SHP77 treated with DMSO at 0.1 percent for 48 hours (cell line): Measurements from ENCODE around the gene RAI1.

Source experiments
- DNase-seq: peaks from one replicate; lab custom pipeline; 2025; lab: John Stamatoyannopoulos, UW

RAI1 gene

DNA sequence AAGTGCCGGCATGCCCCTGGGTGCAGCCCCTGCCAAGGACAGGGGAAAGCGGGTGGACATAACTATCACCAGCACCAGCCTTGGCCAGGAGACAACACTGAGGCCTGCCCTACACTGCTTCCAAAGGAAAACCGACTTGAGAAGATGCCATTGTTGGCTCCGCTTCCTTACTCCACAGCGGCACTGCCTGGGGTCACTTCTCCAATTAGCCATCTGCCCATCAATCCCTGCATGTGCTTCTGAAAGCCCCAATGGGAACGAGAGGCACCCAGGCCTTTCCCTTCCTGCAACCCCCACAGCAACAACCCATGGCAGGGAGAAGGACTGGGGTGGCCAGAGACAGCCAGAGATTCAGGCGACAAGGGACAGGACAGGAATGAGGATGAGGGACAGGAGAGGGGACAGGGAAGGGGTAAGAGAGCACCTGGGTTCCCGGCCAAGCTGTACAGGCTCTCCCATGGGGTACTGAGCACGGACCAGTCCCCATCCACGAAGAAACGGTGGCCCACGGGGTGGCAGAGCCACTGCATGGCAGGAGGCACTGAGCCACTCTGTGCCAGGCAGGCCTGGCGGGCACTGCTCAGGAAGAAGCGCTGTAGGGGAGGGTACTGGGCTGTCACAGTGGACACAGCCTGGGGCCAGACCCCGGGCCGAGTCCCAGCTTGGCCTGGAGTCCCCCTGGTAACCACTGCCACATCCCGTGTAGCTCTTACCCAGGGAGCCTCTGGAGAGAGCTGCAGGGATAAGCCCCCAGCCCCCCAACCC lies 134.4 kb downstream of the RAI1 start:
- DNase-seq, result no peak

DNA sequence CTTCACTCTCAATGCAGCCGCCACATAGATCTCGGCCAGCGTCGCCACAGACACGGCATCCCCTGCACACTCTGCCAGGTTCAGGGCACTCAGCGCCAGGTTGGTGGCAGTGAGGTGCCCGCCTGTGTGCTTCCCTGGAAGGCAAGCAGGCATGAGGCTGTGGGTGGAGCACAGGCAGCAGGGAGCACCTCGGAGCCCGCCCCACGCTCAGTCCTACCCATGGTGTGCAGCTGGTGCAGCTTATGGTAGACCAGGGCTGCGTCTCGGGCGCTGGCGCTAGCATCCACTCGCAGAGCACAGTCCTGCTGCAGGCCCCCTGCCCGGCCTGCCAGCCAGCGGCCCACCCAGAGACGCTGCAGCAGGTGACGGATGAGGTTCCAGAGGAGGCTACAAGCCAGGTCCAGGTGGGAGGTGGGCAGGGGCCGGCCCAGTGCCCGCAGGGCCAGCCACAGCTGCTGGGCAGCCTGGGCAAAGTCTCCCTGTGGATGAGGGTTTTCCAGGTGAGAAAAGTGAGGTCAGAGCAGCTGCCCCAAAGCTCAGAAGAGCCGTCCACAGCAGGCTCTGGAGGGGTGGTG lies 135.1 kb downstream of the RAI1 start:
- DNase-seq, result no peak

DNA sequence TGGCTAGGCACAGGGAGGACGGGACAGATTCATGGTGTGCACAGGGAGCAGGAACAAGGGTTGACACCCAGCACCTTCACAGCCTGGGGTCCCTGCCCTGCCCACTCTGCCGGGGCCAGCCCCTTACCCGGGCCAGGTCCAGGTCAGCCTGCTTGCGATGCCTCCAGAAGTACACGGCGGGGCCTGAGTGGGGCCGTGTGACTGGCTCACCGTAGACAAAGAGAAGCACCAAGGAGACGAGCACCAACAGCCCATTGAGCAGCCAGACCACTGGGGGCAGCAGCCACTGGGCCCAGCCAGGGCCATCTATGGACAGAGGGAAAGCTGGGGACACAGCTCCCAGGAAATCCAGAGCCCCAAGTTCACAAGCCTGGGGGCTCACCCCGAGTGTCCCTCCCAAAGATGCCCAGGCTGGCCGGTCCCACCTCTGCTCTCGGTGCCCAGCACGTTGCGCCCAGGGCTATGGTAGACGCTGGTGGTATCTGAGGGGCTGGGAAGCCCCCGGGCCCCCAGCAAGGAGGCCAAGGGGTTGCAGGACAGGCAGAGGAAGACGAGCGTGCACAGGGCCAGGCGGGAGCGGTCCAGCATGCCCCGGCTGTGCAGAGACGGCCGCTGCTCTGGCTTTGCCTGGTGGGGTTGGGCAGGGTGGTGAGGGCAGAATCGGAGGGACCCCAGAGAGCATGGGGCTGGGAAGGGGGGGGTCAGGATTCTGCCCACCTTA lies 135.7 kb downstream of the RAI1 start:
- DNase-seq, result no peak

DNA sequence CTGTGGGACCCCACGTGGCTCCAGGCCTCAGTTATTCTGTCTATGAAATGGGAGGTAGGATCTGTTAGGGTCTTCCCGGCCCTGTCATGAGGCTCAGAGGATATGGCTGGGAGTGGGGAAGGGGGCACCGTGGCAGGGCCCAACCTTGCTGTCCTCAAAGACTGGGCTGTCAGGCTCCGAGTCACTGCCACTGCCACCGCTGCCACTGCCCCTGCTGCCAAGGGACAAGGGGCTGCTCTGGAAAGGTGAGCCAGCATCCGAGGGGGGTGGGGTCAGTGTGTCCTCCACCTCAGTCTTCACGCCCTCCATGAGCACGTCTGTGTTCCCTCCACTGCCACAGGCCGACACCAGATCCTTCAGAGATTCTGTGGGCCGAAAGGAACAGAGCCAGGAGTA lies 136.3 kb downstream of the RAI1 start:
- DNase-seq, result no peak

DNA sequence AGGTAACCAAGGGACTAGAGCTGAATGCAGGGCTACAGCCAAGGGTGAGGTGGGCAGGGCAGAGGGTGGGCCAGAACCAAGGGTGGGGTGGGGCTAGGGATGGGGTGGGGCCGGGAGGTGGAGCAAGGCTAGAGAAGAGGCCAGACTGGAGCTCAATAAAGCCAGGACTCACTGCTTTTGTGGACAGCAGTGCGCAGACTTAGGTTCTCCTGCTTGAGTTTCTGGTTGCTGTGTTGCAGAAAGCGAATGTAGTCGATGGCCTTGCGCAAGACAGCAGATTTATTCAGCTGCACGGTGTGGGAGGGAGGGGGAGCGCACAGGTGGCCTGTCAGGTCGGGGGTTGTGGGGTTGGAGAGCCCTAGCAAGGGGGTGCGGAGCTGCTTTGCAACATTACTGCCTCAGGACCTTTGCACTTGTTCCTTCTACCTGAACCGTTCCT lies 136.8 kb downstream of the RAI1 start:
- DNase-seq, result no peak

DNA sequence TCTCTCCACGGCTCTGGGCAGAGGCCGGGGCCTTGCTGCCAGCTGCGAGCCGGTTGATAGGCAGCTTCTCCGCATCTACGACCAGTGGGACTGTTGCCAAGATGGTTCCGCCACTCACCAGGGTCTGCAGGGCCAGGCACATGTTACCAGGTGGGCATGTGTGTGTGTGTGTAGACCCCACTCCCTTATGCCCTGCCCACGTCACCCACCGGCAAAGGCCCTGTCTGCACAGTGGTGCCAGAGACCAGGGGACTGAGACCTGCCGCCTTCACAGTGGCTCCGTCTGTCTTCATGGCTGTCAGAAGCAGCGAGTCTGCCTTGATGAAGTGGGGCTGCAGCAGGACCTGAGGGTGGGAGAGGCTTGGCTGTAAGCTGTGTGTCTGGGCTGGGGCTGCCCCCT lies 137.9 kb downstream of the RAI1 start:
- no peak for DNase-seq

DNA sequence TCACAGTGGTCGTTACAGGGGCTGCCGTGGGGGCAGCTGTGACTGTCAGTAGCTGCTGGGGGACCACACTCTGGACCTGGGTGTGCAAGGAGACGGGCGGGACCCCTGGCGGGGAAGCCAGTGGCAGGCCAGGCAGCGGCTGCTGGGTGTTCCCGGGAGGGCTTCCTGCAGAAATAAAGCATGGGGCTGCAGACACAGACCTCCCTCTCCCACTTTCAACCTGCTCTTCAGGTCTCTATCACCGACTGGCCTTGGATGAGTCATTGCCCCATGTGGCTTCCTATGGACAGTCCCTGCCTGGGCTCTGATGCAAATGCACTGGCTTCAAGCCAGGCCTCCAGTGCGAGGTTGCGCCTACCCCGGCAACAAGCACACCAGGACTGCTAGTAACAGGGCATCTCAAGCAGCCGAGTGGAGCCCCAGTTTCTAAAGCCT lies 138.3 kb downstream of the RAI1 start:
- peak; percentile 71 for DNase-seq

DNA sequence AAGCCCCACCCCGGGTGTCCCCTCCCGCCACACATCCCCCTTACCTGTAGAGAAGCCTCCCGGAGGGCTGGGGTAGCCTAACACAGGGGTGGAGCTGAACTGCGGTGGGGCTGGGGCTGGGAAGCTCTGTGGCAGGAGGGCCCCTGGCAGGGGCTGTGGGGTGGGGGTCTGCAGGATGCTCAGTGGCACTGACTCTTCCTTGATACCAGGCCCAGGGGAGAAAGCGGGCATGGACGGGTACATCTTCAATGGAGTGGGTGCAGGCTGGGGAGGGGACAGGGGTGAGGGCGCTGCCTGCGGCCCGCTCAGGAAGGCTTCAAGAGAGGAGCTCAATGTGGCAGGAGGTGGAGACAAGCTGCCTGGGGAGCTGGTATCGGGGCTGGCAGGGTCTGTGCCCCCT lies 138.8 kb downstream of the RAI1 start:
- no peak for DNase-seq

DNA sequence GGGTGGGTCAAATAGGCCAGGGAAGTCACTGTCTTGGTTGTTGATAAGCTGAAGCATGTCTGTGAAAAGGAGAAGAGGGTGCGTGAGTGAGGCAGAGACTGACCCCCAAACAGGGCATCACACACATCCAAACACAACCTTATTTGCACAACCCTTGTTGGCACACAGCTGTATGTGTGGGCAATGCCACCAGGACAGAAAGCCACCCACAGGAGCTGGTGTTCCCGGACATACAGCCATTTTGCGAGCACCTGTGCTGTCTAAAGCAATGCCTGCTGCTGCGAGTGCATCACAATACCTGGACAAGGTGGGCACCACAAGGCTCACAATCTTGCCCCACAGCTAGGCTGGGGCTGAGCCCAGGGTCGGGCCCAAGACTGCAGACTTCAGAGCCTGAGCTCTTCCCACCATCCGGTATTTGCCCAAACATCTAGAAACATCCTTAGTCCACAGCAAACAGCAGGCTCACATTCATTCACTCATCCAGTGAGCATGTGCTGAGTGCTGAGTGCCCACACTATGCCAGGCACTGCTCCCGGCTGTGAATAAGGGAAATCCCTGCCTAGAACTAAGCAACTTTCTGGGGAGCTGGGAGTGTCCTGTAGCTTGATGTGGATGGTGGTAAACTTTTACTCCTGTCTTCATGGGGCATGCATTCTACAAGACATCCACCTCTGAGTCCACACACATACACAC lies 139.4 kb downstream of the RAI1 start:
- DNase-seq, result no peak

DNA sequence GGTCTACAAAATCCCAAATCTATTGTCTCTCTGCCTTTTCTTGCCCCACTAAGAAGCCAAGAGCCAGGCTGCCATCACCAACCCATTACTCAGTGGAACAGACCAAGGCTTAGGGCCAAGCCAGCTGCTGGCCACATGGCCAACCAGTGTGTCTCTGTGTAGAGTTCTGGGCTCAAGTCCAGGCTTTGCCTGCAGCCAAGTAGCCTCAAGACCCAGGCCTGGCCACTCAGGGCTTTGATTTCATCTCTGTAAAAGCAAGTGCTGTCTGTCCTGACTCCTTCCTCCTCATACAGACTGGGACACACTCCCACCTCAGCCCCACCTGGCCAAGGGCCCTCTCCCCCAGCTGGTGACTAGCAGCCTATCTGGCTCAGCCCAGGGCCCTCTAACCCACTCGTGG lies 140.9 kb downstream of the RAI1 start:
- DNase-seq, result no peak

DNA sequence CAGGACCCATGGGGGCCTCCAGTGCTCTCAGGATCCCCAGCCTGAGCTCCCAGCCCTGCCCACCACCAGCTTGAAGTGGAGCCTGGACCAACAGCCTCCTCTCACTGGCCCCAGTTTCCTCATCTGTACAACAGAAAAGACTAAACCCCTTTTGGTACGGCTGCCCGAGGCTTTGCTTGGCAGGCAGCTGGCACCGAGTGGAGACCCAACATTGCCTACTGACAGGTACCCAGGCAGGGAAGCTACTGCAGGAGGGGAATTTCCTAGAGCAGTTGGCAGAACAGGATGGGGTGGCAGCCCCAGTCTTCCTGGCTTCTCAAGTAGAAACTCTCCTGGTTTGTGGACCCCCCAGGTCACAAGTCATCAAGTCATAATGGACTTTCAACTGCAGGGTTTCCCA lies 141.4 kb downstream of the RAI1 start:
- DNase-seq, result no peak

DNA sequence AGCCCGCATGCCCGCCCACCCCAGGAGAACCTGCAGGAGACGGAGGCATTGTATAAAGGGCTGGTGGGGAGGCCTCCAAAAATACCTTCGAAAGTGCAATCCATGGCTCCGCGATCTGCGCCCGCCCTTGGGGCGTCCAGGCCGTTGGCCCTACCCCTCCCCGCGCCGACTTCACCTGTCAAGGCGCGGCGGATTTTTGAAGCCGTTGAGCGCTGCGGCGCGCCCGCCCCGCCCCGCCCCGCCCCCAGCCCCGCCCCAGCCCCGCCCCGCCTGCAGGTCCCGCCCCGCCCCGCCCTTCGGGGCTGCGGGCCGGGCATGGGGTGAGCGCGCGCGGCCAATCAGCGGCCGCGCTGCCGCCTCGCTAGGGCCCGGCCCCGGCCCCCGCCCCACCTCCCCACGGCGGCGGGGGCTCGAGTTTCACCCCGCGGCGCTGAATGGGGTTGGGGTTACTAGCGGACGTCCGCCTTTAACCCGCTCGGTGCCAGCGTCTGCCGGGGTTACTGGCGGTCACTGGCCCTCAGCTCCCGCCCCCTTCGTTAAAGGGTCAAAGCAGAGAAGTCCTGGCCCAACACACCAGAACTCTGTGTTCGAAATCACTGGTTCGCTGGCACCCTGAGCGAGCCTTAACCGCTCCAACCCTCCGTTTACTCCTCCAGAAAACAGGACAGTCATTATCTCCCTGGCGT lies 142.3 kb downstream of the RAI1 start:
- DNase-seq, result peak; percentile 91

DNA sequence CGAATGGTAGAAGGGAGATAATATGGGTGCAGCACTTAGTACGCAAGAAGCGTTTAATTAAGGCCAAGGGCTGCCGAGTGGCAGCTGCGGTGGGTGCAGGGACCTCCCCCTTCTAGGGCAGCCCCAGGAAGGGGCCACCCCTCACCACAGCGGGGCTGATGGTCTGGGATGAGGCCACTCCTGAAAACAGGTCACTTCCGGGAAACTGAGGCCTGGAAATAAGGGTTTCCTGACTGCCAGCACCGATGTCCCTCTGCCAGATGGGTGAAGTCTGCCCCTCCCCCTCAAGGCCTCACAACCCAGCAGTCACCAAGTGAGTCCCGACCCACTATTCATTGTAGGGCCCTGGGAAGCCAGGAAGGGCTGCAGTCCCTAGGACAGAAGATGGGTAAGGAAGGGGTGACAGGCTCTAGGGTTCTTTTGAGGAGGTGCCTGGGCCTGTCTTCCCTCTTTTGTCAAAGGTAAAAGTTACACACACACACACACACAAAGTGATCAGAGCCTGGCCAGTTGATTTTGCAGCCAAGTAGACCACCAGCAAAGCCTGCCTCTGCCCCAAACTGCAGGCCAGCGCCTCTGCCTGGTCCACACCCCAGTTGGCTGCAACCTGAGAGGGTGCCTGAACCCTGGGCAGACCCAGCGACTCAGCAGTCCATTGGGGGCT lies 143.0 kb downstream of the RAI1 start:
- DNase-seq, result peak; percentile 91

DNA sequence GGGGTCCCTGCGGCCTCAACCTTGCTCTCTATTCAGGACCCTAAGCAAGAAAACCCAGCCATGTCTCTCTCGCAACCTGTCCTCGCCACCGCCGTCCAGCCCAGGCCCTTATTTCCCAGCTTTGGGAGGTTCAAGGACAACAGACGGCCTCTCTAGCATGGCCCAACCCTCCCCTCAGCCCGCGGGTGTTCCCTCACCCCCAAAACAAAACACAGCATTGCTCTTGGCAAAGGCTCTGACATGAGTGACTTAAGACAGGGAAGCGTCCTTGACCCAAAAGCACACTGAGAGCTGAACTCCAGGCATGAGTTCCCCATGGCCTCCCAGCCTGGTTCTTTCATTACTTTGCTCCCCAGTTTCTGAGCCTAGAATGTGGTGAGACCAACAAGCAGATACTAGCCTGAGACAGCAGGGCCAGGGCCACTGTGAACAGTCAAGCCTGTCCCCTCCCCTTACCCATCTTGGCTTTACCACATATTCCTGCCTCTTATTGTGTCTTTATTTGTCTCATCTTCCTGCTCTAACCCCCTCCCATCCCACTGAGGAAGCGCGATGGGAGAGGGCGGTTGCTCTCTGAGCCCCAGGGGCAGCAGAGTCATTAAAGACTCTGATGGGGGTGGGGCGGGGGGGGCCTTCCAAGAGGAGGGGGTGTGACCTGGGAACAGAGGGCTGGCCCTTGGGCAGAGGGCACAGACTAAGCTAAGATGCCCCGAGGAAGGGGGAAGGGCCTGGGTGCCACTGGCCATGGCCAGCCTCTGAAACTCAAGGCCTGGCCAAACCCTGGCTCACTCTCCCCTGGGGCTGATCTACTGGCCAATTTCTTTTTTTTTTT lies 143.7 kb downstream of the RAI1 start:
- DNase-seq, result no peak

DNA sequence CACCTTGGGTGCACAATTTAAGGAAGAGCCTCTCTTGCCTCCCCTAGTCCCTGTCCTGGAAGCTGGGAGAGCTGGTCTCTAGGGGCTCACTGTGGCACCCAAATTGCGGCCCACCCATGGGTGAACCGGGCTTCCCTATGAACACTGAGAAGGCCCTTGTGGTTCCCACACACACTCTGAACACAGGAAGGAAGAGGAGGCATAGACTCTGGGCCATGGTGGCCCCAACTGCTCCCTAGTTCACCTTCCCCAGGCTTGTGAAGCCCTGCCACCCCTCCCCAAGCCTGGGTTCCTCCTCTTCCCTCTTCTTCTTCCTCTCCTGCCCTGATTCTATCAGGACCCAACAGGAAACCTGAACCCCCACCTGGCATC lies 145.1 kb downstream of the RAI1 start:
- DNase-seq, result no peak

DNA sequence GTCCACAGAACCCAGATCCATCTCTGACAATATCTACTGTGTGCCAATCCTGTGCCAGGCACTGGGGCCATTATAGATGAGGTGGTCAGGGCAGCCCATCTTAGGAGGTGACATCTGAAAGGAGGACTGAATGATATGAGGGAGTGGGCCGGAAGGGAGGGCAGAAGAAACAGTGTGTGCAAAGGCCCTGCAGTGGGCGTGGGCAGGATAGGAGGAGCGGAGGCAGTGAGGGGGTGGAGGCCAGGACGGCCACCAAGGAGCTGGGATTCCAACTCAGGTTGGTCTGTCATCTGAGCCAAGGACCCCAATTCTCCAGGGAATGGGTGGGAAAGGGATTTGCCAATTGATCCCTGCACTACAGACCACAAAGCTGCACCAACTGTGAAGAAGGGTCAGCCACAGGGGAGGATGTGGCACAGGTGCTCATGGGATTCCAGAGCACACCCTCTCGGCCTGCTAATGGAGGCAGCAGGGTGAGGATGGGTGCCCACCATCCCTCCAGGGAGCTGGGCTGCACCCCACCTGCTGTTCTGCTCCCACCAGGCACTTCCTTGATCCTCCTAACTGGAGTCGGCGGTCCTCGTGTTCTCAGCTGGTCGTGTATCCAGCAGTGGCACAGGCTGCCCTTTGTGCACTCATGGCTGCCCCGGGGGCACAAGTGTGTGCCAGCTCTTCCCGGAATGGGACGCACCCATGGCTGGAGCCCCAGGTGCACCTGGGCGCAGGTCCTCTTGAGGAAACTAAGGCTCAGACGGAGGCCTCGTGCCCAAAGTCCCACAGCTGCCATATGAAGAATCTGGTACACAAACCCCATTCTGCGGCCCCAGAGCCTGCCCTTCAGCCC lies 145.9 kb downstream of the RAI1 start:
- DNase-seq, result no peak

DNA sequence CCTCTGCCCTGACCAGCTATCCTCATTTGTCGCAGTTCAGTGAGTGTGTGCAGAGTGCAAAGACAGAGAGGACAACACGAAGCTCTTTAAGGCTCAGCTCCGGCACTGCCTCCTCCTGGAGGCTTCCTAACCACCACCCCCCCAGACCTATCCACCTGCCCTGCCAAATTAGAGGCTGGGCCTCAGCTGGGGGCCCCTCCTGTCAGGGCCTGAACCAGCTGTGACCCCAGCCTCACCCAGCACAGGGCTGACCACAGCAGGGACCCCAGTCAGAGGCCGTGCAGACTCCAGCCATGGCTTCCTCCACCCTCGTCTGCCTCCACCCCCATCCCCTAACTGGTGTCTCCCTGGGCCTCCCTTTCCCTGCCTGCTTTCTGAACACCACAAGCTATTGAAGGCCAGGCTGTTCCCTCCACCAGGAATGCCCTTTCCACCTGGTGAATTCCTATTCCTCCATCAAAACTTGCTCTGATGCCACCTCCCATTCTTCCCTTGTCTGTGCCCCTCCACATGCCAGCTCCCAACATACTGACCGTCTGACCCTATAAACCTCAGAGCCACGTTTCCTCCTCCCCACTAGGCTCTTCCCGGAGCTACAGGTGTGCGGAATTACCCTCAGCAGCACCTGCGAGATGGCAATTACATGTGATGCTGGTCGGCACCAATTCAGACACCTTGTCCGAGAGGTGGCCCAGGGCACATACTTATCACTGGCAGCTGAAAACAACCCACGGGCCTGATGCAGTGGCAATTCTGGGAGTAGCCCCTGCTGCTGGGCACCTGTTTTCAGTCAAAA lies 146.8 kb downstream of the RAI1 start:
- no peak for DNase-seq

DNA sequence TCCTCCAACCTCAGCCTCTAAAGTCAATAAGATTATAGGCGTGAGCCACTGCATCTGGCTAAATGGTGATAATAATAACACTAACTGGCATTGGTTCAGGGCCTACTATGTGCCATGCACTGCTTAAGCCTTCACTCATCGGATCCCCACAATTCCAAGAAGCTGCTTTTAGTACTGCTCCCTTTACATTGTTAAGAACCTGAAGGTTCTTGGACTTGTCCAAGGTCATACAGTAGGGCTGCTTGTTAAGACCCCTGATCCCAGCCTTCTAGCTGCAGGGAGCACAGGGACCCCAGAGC lies 149.0 kb downstream of the RAI1 start:
- no peak for DNase-seq

DNA sequence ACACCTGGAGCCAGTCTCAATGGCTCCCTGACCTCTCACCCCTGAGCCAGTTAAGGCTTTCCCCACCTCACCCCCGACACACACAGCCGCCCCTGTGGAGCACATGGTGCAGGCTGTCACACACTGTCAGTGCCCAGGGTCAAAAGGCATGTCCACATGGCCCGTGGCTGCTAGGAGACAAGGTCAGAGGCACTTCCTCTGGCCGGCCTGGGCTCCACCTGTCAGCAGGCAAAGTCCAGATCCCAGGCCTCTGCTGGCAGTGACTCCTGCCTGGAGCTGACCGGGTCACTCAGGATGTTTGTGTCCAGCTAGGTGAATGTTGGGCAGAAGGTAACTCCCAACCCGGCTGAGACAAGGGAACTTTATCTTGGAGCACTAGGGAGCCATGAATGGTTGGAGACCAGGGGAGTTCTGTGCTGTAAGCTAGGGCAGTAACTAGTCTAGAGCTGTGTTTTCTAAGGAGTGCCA lies 149.5 kb downstream of the RAI1 start:
- DNase-seq, result no peak
